Activated CD8-positive, alpha-beta T cell treated with anti-CD3 and anti-CD28 coated beads, Interleukin-2, amount 10 ng/mL, durations not matched to agents 7 days and 5 days (primary cell): ENCODE results near the gene KIF25. TPM values are rescaled to one million over a fixed set of nuclear protein-coding genes. Genes with fewer than 3 reads are reported as not detected.

Source experiments
- ATAC-seq: fragments of 150-1000 bp; cut with Tn5 transposase; one replicate; pipeline ENCODE4 v1.10.0; 2021; ENCODE audit warnings: moderate library complexity
- CTCF ChIA-PET: fragments of 350-600 bp; sonication (Branson Sonifier 250); formaldehyde crosslinking; loops from one replicate; lab custom pipeline; 2021; ENCODE audit warnings: antibody characterized with exemption; lab: Charles Lee
- POLR2A ChIA-PET: fragments of 350-600 bp; sonication (Branson Sonifier 250); formaldehyde crosslinking; loops from one replicate; lab custom pipeline; 2021; ENCODE audit warnings: antibody characterized with exemption; lab: Charles Lee
- DNase-seq: peaks from one replicate; pipeline ENCODE4 v3.0.0-alpha.2; 2020
- H3K27ac Mint-ChIP-seq: one replicate; pipeline ENCODE4 v1.8.0; 2021; ENCODE audit warnings: mild to moderate bottlenecking, mixed read lengths
- H3K27me3 Mint-ChIP-seq: one replicate; pipeline ENCODE4 v1.8.0; 2021; ENCODE audit warnings: low read depth, mixed read lengths
- H3K36me3 Mint-ChIP-seq: one replicate; pipeline ENCODE4 v1.8.0; 2021; ENCODE audit warnings: low read depth, mixed read lengths
- H3K4me1 Mint-ChIP-seq: one replicate; pipeline ENCODE4 v1.8.0; 2021; ENCODE audit warnings: low read depth, mixed read lengths
- H3K4me3 Mint-ChIP-seq: one replicate; pipeline ENCODE4 v1.8.0; 2021; ENCODE audit warnings: mild to moderate bottlenecking, mixed read lengths
- H3K9me3 Mint-ChIP-seq: one replicate; pipeline ENCODE4 v1.8.0; 2022; ENCODE audit warnings: mixed read lengths; ENCODE audit not compliant: insufficient read depth
- total RNA-seq, 2 experiments: library from RNA; stranded (reverse); gene quantifications; one replicate each; pipeline ENCODE4 v1.2.3, GENCODE V29; 2021

KIF25 gene
- total RNA-seq, 2 experiments from 2014 or later = not detected

DNA sequence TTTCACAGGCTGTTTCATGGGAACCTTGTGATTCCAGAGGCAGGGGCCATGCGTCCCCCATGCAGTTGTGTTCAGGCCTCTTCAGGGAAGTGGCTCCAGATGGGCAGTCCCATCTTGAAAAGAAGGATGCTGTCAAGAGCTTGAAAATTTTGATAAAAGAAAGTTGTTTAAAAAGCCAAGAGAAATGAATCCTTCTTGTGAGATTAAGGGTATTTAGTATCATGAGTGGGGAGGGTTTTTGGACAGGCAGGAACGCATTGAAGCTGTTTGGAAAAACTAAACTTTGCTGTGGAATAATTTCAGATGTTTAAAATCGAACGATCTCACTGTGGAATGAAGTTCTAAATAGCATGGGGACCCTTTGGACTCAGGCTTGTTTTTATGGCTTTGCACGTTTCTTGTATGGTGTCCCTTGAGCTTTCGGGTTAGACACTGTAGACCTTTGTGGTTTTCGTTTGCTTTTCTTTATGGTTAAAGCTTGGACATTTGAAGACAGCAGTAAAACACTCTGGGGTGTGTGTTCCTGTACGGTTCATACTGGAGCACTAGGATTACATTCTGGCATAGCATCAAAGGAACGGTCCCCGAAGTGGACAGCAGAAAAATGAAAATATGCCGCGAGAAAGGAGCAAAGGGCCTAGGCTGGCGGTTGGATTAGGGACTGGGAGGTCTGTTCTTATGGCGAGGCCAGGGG, 18.2 kb downstream of the KIF25 start:
- Mint-ChIP-seq H3K4me3 (no peak overlapping the region), H3K36me3 (peaks cover 2% of the 10 kb centered on the region), H3K4me1 (no peaks in the 10 kb centered on the region), H3K9me3 (peaks cover 23% of the 10 kb centered on the region), H3K27me3 (no peaks in the 10 kb centered on the region), H3K27ac (no peak overlapping the region)
- ATAC-seq (no peak), DNase-seq (no peak)
- ChIA-PET CTCF (no interaction called here), POLR2A (no interaction called here)

DNA sequence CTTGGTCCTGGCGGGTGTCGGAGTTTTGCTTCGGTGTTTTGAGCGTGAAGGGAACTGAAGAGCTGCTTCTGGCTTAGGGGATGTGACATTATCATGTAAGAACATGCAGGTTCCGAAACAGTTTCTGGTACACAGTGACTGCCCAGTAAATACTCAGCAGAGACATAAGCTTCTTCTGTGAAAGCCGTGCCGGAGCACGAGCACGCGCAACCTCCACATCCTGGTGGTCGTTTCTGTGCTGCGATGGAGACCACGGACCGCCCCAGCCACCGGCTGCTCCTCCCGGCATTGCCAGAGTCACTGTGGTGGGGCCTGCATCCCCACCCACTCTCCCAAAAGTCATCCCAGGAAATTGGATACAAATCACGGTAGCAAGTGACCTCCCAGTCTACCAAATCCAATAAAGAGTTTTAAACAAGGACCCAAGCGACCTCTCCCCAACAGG, 18.7 kb downstream of the KIF25 start:
- no peak overlapping the region for H3K27ac Mint-ChIP-seq
- peaks cover 18% of the 10 kb centered on the region for H3K9me3 Mint-ChIP-seq
- no peak for ATAC-seq
- ChIA-PET CTCF (no interaction called here), POLR2A (no interaction called here)
- H3K4me1 Mint-ChIP-seq = no peaks in the 10 kb centered on the region
- no peaks in the 10 kb centered on the region for H3K27me3 Mint-ChIP-seq
- DNase-seq = no peak
- H3K36me3 Mint-ChIP-seq = no peaks in the 10 kb centered on the region
- H3K4me3 Mint-ChIP-seq = no peak overlapping the region

DNA sequence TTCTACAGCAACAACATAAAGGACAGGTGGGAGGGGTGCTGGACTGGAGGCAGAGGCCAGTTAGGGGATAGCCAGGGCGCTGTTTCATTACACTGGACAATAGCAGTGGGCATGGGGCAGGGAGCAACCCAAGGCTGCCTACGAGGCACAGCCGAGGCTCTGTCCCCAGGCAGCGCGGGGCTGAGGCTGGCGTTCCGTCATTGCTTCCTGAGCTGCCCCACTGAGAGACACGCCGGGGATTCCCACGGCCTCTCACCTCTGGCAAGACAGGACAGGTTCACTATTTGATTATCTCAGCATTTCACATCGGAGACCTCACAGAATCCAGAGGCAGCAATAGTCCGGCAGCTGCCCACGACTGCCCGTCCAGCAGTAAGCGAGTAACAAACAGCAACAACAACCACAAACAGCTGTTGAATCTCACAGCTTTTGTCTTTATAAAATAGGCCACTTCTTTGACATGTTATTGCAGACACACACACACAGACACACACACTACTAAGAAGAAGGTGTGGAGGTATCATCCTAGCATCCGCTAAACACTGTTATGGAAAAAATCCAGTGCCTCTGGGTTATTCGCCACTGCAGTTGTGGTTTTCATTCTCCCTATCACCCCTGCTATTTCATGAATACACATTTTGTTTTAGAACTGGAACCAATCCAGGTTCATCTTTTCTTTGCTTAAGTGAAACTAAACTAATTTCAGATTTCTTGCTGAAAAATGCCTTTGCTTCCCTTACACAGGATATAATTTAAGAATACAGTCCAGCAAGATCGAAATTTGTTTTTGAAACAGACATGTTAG, 19.5 kb downstream of the KIF25 start:
- POLR2A ChIA-PET = no interaction called here
- H3K9me3 Mint-ChIP-seq = peaks cover 11% of the 10 kb centered on the region
- H3K27me3 Mint-ChIP-seq = no peaks in the 10 kb centered on the region
- ATAC-seq = no peak
- no peak for DNase-seq
- no peaks in the 10 kb centered on the region for H3K4me1 Mint-ChIP-seq
- no peak overlapping the region for H3K4me3 Mint-ChIP-seq
- H3K27ac Mint-ChIP-seq = no peak overlapping the region
- no peaks in the 10 kb centered on the region for H3K36me3 Mint-ChIP-seq
- CTCF ChIA-PET = no interaction called here

DNA sequence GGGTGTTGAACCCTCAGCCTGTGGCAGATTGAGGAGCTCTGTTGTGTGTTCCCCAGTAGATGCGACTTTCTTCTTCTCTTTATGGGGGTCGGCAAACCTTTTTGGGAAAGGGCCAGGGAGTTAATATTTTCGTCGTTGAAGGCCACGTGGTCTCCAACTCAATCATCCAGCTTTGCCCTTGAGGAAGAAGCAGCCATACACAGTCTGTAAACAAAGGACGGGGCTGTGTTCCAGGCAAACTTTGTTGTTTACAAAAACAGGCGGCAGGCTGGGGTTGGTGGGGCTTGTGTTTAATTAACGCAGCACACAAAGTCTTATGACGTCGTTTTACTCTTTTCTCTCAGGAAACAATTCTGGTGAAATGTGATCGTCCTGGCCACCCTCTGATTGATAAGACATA, 20.2 kb downstream of the KIF25 start:
- Mint-ChIP-seq H3K4me3 (no peak overlapping the region), H3K4me1 (no peaks in the 10 kb centered on the region), H3K36me3 (no peaks in the 10 kb centered on the region), H3K27me3 (no peaks in the 10 kb centered on the region), H3K27ac (no peak overlapping the region), H3K9me3 (peaks cover 7% of the 10 kb centered on the region)
- POLR2A ChIA-PET = no interaction called here
- CTCF ChIA-PET = no interaction called here
- ATAC-seq (no peak), DNase-seq (no peak)

DNA sequence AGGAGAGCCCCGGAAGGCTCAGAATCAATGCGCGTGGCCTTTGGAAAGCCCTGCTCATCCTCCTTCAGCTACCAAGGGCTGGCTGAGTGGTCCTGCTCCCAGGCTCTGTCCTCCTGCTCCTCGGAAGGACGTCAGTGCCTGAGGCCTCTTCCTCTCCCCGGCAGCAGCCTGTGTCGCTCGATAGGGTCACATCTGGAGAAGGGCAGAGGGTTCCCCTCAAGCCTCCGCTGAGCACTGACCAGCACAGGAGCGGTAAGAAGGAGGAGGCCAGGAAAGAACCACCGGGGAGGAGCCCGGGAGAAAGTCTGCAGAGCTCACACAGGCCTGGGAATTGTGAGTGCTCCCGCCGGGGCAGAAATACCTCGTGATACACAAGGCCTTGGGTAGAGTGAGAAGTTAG, 21.2 kb downstream of the KIF25 start:
- no peak for ATAC-seq

DNA sequence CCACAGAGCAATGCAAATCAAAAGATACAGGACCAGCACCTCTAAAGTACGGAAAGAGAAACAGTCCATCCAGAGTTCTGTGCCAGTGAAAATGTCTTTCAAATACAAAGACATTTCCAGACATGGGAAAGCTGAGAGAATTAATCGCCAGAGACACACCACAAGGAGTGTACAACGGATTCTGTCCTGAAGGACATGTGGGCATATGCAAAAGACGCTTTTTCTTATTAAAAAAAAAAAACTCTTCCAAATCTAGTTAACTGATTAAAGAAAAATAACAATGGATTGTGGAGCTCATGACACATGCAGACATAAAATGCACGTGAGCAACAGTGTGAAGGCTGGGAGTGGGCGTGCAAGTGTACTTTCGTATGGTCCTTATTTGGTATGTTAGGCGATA, 22.8 kb downstream of the KIF25 start:
- Mint-ChIP-seq H3K27me3 (no peaks in the 10 kb centered on the region), H3K36me3 (no peaks in the 10 kb centered on the region), H3K4me3 (no peak overlapping the region), H3K9me3 (peaks cover 7% of the 10 kb centered on the region), H3K27ac (no peak overlapping the region), H3K4me1 (no peaks in the 10 kb centered on the region)
- ATAC-seq = no peak
- CTCF ChIA-PET = no interaction called here
- DNase-seq = no peak
- POLR2A ChIA-PET = no interaction called here

More for the DNA sequence above, 21.2 kb downstream of the KIF25 start:
- Mint-ChIP-seq H3K9me3 (peaks cover 7% of the 10 kb centered on the region), H3K27me3 (no peaks in the 10 kb centered on the region), H3K36me3 (no peaks in the 10 kb centered on the region), H3K4me1 (no peaks in the 10 kb centered on the region), H3K27ac (no peak overlapping the region), H3K4me3 (no peak overlapping the region)
- POLR2A ChIA-PET = no interaction called here
- no peak for DNase-seq
- CTCF ChIA-PET = no interaction called here

DNA sequence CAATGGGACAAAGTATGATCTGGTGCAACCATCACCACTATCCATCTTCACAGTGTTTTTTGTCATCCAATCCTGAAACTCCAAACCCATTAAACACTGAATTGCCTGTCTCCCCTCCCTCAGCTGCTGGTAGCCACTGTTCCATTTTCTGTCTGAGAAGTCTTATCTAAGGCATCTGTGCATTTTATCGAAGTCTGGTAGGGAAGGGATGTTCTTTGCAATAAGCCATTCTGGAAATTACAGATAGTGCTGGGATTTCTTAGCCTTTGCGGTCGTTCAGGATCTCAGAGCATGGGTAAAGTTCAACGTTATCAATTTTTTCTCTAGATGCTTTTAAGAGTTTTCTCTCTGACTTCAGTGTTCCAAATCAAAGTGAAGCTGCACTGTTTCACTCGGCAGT, 24.1 kb downstream of the KIF25 start:
- Mint-ChIP-seq H3K4me1 (no peaks in the 10 kb centered on the region), H3K27me3 (no peaks in the 10 kb centered on the region), H3K36me3 (no peaks in the 10 kb centered on the region), H3K27ac (no peak overlapping the region), H3K9me3 (no peaks in the 10 kb centered on the region), H3K4me3 (no peak overlapping the region)
- ChIA-PET POLR2A (no interaction called here), CTCF (no interaction called here)
- DNase-seq = no peak
- ATAC-seq = no peak

DNA sequence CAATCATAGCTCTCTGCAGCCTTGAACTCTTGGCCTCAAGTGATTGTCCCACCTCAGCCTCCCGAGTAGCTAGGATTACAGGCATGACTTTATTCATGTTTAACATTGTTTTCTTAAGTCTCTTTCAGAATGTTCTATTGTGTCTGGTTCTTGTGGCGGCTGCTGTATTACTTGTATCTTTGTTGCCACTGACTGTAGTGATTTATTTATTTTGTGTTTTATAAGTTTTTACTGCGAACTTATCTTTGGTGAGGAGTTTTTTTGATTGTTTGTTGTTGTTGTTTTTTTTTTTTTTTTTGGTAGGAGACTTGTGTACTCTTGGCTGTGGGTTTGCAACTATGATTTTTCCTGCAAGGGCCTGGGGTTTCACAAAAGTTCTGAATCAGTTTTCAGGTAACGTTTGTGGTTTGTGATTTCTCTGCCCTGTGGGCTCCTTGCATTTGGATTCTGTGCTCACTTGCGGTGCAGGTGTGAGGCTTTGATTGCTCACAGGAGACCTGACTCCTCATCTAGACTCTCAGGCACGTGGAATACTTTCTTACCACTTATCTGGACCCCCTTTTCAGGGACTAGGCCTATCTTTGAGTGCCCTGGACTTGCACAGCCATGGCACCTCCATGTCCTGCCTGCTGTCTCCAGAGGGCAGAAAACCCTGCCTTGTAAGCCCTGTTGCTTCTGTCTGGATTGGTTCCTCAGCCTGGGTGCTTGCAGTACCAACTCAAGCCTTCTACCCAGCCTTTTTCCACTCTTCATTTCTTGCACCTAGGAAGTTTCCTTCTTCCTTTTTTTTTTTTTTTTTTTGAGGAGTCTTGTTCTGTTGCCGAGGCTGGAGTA, 25.2 kb downstream of the KIF25 start:
- ATAC-seq (no peak), DNase-seq (no peak)
- Mint-ChIP-seq H3K36me3 (no peaks in the 10 kb centered on the region), H3K4me3 (no peak overlapping the region), H3K4me1 (no peaks in the 10 kb centered on the region), H3K9me3 (no peaks in the 10 kb centered on the region), H3K27me3 (no peaks in the 10 kb centered on the region), H3K27ac (no peak overlapping the region)
- CTCF ChIA-PET = no interaction called here
- POLR2A ChIA-PET = no interaction called here

DNA sequence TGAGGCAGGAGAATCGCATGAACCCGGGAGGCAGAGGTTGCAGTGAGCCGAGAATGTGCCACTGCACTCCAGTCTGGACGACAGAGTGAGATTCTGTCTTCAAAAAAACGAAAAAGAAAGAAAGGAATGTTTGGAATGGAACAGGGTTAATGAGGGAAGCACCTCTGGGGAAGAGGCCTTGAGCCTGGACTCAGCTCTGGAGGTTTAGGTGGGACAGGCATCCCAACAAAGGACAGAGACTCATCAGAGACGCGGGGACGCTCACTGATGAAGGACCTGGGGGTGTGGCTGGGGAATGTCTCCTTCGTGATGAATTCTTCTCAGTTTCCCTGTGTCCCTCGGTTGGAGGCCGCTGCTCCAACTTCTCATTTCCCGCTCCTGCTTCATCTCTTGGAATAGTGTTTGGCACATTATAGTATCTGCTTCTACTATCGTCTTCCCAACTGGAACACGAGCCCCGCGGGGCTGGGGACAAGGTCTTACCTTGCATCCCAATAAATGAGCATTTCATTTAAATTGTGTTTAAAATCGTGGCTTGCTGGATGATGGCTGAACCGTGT, 27.6 kb downstream of the KIF25 start:
- no peaks in the 10 kb centered on the region for H3K27me3 Mint-ChIP-seq
- POLR2A ChIA-PET = no interaction called here
- no peaks in the 10 kb centered on the region for H3K9me3 Mint-ChIP-seq
- no peak overlapping the region for H3K4me3 Mint-ChIP-seq
- CTCF ChIA-PET = no interaction called here
- H3K4me1 Mint-ChIP-seq = no peaks in the 10 kb centered on the region
- DNase-seq = no peak
- no peak for ATAC-seq
- no peak overlapping the region for H3K27ac Mint-ChIP-seq
- no peaks in the 10 kb centered on the region for H3K36me3 Mint-ChIP-seq

DNA sequence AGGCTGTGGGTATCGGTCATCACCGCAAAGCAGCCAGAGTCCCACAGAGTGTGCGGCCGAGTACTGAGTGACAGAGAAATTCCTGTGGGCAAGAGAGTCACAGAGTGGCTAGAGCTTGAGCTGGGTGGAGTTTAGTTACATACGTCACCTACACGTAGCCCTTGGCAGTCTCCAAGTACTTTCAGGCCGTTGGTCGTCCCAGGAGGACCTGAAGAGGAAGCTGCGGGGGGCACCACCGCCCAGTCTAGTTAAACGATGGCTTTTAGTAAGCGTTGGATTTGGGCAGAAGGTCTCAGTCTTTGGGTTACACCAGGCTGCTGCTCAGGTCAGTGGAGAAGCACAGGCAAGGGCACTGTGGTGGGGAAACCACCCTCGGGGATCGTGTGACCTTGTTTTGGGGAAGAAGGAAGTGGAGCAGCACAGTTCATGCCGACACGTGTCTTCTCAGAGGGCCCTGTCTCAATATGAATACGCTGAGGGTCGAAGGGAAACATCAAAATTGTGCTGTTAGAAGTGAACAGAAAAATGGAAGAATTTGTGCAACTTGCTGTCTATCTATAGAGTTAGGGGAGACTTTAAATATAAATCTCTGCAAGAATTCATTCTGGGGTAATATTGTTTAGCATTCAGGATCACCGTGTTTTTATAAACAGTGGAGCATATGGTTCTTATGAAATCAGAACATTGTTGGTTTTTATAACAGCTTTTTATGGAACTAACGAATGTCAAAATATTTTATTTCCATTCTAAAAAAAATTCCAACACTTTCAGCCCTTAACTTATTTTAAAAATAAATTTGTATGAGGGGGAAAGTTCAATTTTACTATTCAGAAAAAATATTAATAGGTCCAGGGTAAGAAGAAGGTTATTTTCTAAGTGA, 28.6 kb downstream of the KIF25 start:
- H3K9me3 Mint-ChIP-seq = no peaks in the 10 kb centered on the region
- H3K27ac Mint-ChIP-seq = no peak overlapping the region
- DNase-seq (no peak), ATAC-seq (no peak)
- ChIA-PET CTCF (no interaction called here), POLR2A (no interaction called here)
- no peaks in the 10 kb centered on the region for H3K36me3 Mint-ChIP-seq
- no peaks in the 10 kb centered on the region for H3K27me3 Mint-ChIP-seq
- no peaks in the 10 kb centered on the region for H3K4me1 Mint-ChIP-seq
- H3K4me3 Mint-ChIP-seq = no peak overlapping the region

DNA sequence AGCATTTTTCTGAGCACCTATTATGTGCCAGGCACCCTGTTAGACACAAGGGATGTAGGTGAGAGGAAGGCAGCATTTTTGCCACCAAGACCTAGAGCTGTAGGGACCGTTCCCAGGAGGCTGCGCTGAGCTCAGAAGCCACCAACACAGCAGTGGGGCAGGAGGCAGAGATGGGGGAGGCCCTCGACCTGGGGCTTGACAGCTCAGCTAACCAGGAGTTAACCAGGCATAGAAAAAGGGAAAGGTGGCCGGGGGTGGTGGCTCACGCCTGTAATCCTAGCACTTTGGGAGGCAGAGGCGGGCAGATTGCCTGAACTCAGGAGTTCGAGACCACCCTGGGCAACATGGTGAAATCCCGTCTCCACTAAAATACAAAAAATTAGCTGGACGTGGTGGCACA, 29.5 kb downstream of the KIF25 start:
- Mint-ChIP-seq H3K36me3 (no peaks in the 10 kb centered on the region), H3K27me3 (no peaks in the 10 kb centered on the region), H3K4me1 (no peaks in the 10 kb centered on the region), H3K9me3 (no peaks in the 10 kb centered on the region), H3K4me3 (no peak overlapping the region), H3K27ac (no peak overlapping the region)
- POLR2A ChIA-PET = no interaction called here
- CTCF ChIA-PET = no interaction called here
- DNase-seq = no peak
- no peak for ATAC-seq
